NCI-H1436 (cell line): Measurements from ENCODE around the gene CHML.
A peak's percentile ranks its signal among the peaks of the same experiment; 100 is the strongest.

Source experiments
- DNase-seq: peaks from one replicate; lab custom pipeline; 2025; lab: John Stamatoyannopoulos, UW

The CHML gene

GRCh38 chr1:241646201-241646600, 6.0 kb upstream of the CHML start:
- no peak for DNase-seq

- DNase-seq = no peak
Measured at GRCh38 chr1:241645199-241645598, 5.0 kb upstream of the CHML start.

GRCh38 chr1:241644259-241644658, 4.1 kb upstream of the CHML start:
- DNase-seq = no peak

- DNase-seq = no peak
Measured at GRCh38 chr1:241642593-241642944, 2.4 kb upstream of the CHML start.

- no peak for DNase-seq
Measured at GRCh38 chr1:241641773-241642592, 1.8 kb upstream of the CHML start.

GRCh38 chr1:241640867-241641622, 876 bp upstream of the CHML start:
- DNase-seq = no peak

GRCh38 chr1:241639623-241640148, 483 bp downstream of the CHML start:
- no peak for DNase-seq

GRCh38 chr1:241638909-241639622, 1.1 kb downstream of the CHML start:
- DNase-seq = no peak

GRCh38 chr1:241638099-241638682, 2.0 kb downstream of the CHML start:
- DNase-seq = no peak

- DNase-seq = no peak
Measured at GRCh38 chr1:241637604-241638003, 2.6 kb downstream of the CHML start.

- no peak for DNase-seq
Measured at GRCh38 chr1:241637046-241637590, 3.1 kb downstream of the CHML start.

- no peak for DNase-seq
Measured at GRCh38 chr1:241636291-241636690, 3.9 kb downstream of the CHML start.

GRCh38 chr1:241635556-241636152, 4.5 kb downstream of the CHML start:
- DNase-seq = no peak

- no peak for DNase-seq
Measured at GRCh38 chr1:241632987-241633386, 7.2 kb downstream of the CHML start.

GRCh38 chr1:241631674-241632073, 8.5 kb downstream of the CHML start:
- DNase-seq = no peak

- no peak for DNase-seq
Measured at GRCh38 chr1:241630899-241631298, 9.3 kb downstream of the CHML start.

- DNase-seq = no peak
Measured at GRCh38 chr1:241630476-241630875, 9.7 kb downstream of the CHML start.

- DNase-seq = no peak
Measured at GRCh38 chr1:241630005-241630404, 10.2 kb downstream of the CHML start.

GRCh38 chr1:241627453-241628259, 12.5 kb downstream of the CHML start:
- peak; percentile 25 for DNase-seq

GRCh38 chr1:241624935-241625334, 15.2 kb downstream of the CHML start:
- DNase-seq = no peak

GRCh38 chr1:241622669-241623068, 17.5 kb downstream of the CHML start:
- DNase-seq = no peak
